DND-41 (cell line): ENCODE results near the gene GREB1L.

ENCODE experiments used
- EZH2 ChIP-seq: IDR thresholded peaks from 3 replicates; pipeline ENCODE4 v1.6.1; 2012; ENCODE audit warnings: borderline replicate concordance, low read depth, mild to moderate bottlenecking, moderate library complexity, low read length, inconsistent platforms; ENCODE audit not compliant: severe bottlenecking
- TF ChIP-seq, protein P1 (sequence below): IDR thresholded peaks from 2 replicates; pipeline ENCODE4 v1.5.1; 2012; ENCODE audit warnings: borderline replicate concordance, low read length, moderate library complexity, mild to moderate bottlenecking; ENCODE audit not compliant: poor library complexity, severe bottlenecking; ENCODE audit errors: extremely low read depth

DNA sequence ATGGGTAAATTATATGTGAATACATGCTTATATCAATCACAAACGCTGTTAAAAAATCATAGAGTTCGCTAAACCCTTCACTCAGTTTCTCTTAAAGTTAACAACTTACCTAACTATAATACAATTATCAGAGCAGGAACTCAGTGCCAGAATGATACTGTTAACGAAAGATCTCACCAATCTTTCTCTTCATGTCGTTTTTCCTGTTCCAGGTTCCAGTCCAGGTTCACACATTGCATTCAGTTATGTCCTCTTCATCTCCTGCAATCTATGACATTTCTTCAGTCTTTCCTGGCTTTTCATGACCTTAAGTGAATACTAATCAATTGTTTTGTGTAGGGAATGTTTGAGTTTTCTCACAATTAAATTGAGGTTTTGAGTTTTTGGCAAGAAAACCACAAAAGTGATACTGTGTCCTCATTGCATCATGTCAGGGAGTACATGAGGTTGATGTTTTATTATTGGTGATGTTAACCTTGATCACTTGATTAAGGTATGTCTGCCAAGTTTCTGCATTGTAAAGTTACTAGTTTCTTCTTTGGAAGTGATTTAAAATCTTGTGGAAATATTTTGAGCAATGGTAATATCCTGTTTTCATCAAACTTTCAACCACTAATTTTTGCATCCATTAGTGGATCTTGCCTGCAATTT lies 226.6 kb downstream of the GREB1L start:
- TF ChIP-seq, protein P1, sequence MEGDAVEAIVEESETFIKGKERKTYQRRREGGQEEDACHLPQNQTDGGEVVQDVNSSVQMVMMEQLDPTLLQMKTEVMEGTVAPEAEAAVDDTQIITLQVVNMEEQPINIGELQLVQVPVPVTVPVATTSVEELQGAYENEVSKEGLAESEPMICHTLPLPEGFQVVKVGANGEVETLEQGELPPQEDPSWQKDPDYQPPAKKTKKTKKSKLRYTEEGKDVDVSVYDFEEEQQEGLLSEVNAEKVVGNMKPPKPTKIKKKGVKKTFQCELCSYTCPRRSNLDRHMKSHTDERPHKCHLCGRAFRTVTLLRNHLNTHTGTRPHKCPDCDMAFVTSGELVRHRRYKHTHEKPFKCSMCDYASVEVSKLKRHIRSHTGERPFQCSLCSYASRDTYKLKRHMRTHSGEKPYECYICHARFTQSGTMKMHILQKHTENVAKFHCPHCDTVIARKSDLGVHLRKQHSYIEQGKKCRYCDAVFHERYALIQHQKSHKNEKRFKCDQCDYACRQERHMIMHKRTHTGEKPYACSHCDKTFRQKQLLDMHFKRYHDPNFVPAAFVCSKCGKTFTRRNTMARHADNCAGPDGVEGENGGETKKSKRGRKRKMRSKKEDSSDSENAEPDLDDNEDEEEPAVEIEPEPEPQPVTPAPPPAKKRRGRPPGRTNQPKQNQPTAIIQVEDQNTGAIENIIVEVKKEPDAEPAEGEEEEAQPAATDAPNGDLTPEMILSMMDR: no peak
- no peak for TF ChIP-seq EZH2
